Spleen (tissue), 11 donors: ENCODE data around the gene FBXO10. TPM values are rescaled to one million over a fixed set of nuclear protein-coding genes. Genes with fewer than 3 reads are reported as not detected.
A peak's percentile ranks its signal among the peaks of the same experiment; 100 is the strongest.

Experiments
- DNase-seq: peaks from one replicate; pipeline ENCODE4 v3.0.0-alpha.2; 2020
- H3K27ac ChIP-seq, 8 donors: fragments of 200-600 bp; sonication (generic) in 7 of 8; 1 replicate in 4 of 8; 2 replicates in 4 of 8; pipeline versions ENCODE4 v1.5.0 to v1.8.0; 2016 to 2021; ENCODE audit warnings: inconsistent platforms in 4 of 8, mild to moderate bottlenecking in 4 of 8, moderate library complexity in 1 of 8
- H3K27me3 ChIP-seq, 7 donors: fragments of 200-600 bp; sonication (generic) in 6 of 7; replicated peaks in 1 of 7; 1 replicate in 4 of 7; 2 replicates in 3 of 7; pipeline versions ENCODE4 v1.5.0 to v1.8.0; 2016 to 2021; ENCODE audit warnings: inconsistent platforms in 3 of 7, mild to moderate bottlenecking in 1 of 7
- H3K36me3 ChIP-seq, 6 donors: fragments of 200-600 bp; sonication (generic) in 5 of 6; 1 replicate in 4 of 6; 2 replicates in 2 of 6; pipeline versions ENCODE4 v1.5.0 to v1.8.0; 2016 to 2021; ENCODE audit warnings: inconsistent platforms in 2 of 6
- H3K4me1 ChIP-seq, 6 donors: fragments of 200-600 bp; sonication (generic) in 5 of 6; 1 replicate in 3 of 6; 2 replicates in 3 of 6; pipeline versions ENCODE4 v1.5.0 to v1.8.0; 2016 to 2021; ENCODE audit warnings: inconsistent platforms in 3 of 6
- H3K4me3 ChIP-seq, 8 donors: fragments of 200-600 bp; sonication (generic) in 7 of 8; 1 replicate in 4 of 8; 2 replicates in 4 of 8; pipeline versions ENCODE4 v1.5.0 to v1.8.0; 2016 to 2021; ENCODE audit warnings: inconsistent platforms in 4 of 8, mild to moderate bottlenecking in 4 of 8, moderate library complexity in 2 of 8
- H3K9me3 ChIP-seq, 8 donors: fragments of 200-600 bp; sonication (generic) in 7 of 8; 1 replicate in 4 of 8; 2 replicates in 4 of 8; pipeline versions ENCODE4 v1.5.0 to v1.8.0; 2016 to 2021; ENCODE audit warnings: inconsistent platforms in 4 of 8
- CTCF ChIP-seq, 11 experiments: fragments of 200-600 bp in 7 of 11; fragments of 450-650 bp in 4 of 11; sonication (generic) in 4 of 11; IDR thresholded peaks in 8 of 11; conservative IDR thresholded peaks in 3 of 11; 1 replicate in 7 of 11; 2 replicates in 4 of 11; pipeline versions ENCODE4 v1.4.0 to v1.8.0; 2016 to 2021; ENCODE audit warnings: antibody characterized with exemption in 11 of 11, inconsistent platforms in 4 of 11, mild to moderate bottlenecking in 1 of 11
- POLR2A ChIP-seq, 3 donors: fragments of 450-650 bp; IDR thresholded peaks; one replicate each; pipeline ENCODE4 v1.5.1; 2017; ENCODE audit warnings: antibody characterized with exemption in 3 of 3, mild to moderate bottlenecking in 1 of 3
- POLR2AphosphoS5 ChIP-seq, 3 donors: sonication (generic); formaldehyde crosslinking; IDR thresholded peaks; one replicate each; pipeline ENCODE4 v1.5.1; 2017; ENCODE audit warnings: antibody characterized with exemption in 3 of 3
- WGBS, 5 donors: extraction: QIAGEN DNeasy Blood & Tissue Kit in 3 of 5; methylation state at CpG; one replicate each; pipeline versions ENCODE4 v1.1.5 to v1.1.7; 2013 to 2018; 5-methylcytosine and 5-hydroxymethylcytosine counted together
- intact Hi-C: fragments of 100-400 bp; cut with DNase I; formaldehyde crosslinking; loops from one replicate; pipeline ENCODE4 v1.15.0; 2023; ENCODE audit warnings: low total_unique reads
- polyA plus RNA-seq, 3 donors: library from polyadenylated mRNA; stranded (reverse); fragments of 200-250 nt; gene quantifications; one replicate each; pipeline ENCODE4 v1.2.1, GENCODE V29; 2013
- total RNA-seq, 7 donors: library from RNA; depleted of rRNA in 3 of 7; stranded (reverse); fragments of >200 nt in 3 of 7; fragmentation: NEBNext Ultra II Directional in 4 of 7; extraction: Animal tissue kit (Norgen Biotek cat#: 25700) in 4 of 7; gene quantifications; one replicate each; pipeline versions ENCODE4 v1.1.0 to v1.2.1, GENCODE V29; 2016 to 2021
- donor health status: healthy with polysubstance abuse.
- donor health status: DM: no; HTN: no; CAD: no; lungs with moderate emphysema.
- donor health status: DM: no; HTN: no; CAD: no.
- donor health status: Bipolar disorder and iron deficiency.
- donor health status: healthy.
- donor health status: DM: no; HTN: no; CAD: no.
- donor health status: DM: yes; HTN: yes; CAD: no.

Gene FBXO10
- total and polyA plus RNA-seq, 10 donors, result 3.2 to 36.9 (median 18.6) TPM

GRCh38 chr9:37501957-37502596, 74.1 kb downstream of the FBXO10 start:
- peaks cover 0 to 29% (median 3%) of the 10 kb centered on the region in 6 donors for H3K4me1 ChIP-seq
- TF ChIP-seq CTCF (IDR thresholded peaks at IDR 0.05 in 8 of 11, conservative IDR thresholded peaks at IDR 0.05 in 3 of 11) (no peak), POLR2AphosphoS5 (IDR thresholded peaks at IDR 0.05) (no peak), POLR2A (IDR thresholded peaks at IDR 0.05) (no peak)
- WGBS, 5 donors, result 60 to 86% (median 62%) methylated on average over 2 of the region's 2 CpGs
- no peak for DNase-seq
- intact Hi-C loops, result no loop called here
- H3K27ac ChIP-seq, result peak overlapping the region in 5 of 8 donors; percentile 5 to 51 (median 25)
- H3K9me3 ChIP-seq, result no peaks in the 10 kb centered on the region
- H3K36me3 ChIP-seq, result peaks cover 0 to 93% (median 70%) of the 10 kb centered on the region in 6 donors
- no peaks in the 10 kb centered on the region for H3K27me3 ChIP-seq
- no peak overlapping the region for H3K4me3 ChIP-seq

DNA sequence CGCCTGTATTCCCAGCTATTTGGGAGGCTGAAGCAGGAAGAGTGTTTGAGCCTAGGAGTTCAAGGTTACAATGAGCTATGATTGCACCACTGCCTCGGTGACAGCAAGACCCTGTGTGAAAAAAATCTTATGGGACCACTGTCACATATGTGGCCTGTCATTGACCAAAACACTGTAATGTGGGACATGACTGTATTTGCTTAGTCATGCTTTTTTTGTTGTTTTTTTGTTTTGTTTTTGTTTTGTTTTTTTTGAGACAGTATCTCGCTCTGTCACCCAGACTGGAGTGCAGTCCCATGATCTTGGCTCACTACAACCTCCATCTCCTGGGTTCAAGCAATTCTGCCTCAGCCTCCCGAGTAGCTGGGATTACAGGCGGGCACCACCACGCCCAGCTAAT, 76.9 kb downstream of the FBXO10 start:
- intact Hi-C loops, result no loop called here
- 87 to 100% (median 95%) methylated on average over 6 of the region's 6 CpGs for WGBS, 5 donors
- Histone ChIP-seq H3K27me3 (no peaks in the 10 kb centered on the region), H3K9me3 (no peaks in the 10 kb centered on the region), H3K27ac (no peak overlapping the region), H3K4me1 (peaks cover 0 to 23% (median 3%) of the 10 kb centered on the region in 6 donors), H3K4me3 (no peak overlapping the region), H3K36me3 (peaks cover 0 to 99% (median 87%) of the 10 kb centered on the region in 6 donors)
- TF ChIP-seq POLR2A (IDR thresholded peaks at IDR 0.05), result no peak
- no peak for TF ChIP-seq POLR2AphosphoS5 (IDR thresholded peaks at IDR 0.05)
- no peak for TF ChIP-seq CTCF (IDR thresholded peaks at IDR 0.05 in 8 of 11, conservative IDR thresholded peaks at IDR 0.05 in 3 of 11)
- no peak for DNase-seq

- no peak for DNase-seq
- Histone ChIP-seq H3K4me1 (peaks cover 0 to 15% (median 0%) of the 10 kb centered on the region in 6 donors), H3K27me3 (no peaks in the 10 kb centered on the region), H3K9me3 (no peaks in the 10 kb centered on the region), H3K36me3 (peaks cover 0 to 100% (median 88%) of the 10 kb centered on the region in 6 donors), H3K4me3 (no peak overlapping the region), H3K27ac (no peak overlapping the region)
- 54 to 97% (median 69%) methylated on average over 3 of the region's 3 CpGs for WGBS, 5 donors
- intact Hi-C loops, result no loop called here
- TF ChIP-seq POLR2AphosphoS5 (IDR thresholded peaks at IDR 0.05), result no peak
- no peak for TF ChIP-seq POLR2A (IDR thresholded peaks at IDR 0.05)
- no peak for TF ChIP-seq CTCF (IDR thresholded peaks at IDR 0.05 in 8 of 11, conservative IDR thresholded peaks at IDR 0.05 in 3 of 11)
These were observed 77.7 kb downstream of the FBXO10 start for GRCh38 chr9:37498457-37498856.

DNA sequence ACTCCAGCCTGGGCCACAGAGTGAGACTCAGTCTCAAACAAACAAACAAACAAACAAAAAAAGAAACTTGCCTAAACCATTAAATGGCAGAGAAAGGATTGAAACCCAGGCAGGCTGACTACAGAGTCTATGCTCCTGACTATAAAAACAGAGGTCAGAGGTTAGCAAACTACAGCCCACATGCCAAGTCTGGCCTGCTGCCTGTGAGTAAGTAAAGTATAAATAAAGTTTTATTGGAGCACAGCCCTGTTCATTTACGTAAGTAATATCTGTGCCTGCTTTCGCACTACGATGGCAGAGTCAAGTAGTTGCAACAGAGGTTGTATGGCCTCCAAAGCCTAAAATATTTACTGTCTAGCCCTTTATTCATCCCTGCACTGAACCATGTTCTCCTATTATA, 78.9 kb downstream of the FBXO10 start:
- intact Hi-C loops, result no loop called here
- Histone ChIP-seq H3K4me1 (peaks cover 0 to 13% (median 0%) of the 10 kb centered on the region in 6 donors), H3K4me3 (no peak overlapping the region), H3K36me3 (peaks cover 1 to 100% (median 89%) of the 10 kb centered on the region in 6 donors), H3K27me3 (no peaks in the 10 kb centered on the region), H3K9me3 (no peaks in the 10 kb centered on the region), H3K27ac (no peak overlapping the region)
- no peak for TF ChIP-seq CTCF (IDR thresholded peaks at IDR 0.05 in 8 of 11, conservative IDR thresholded peaks at IDR 0.05 in 3 of 11)
- TF ChIP-seq POLR2A (IDR thresholded peaks at IDR 0.05), result no peak
- TF ChIP-seq POLR2AphosphoS5 (IDR thresholded peaks at IDR 0.05), result no peak
- no peak for DNase-seq
- WGBS, 5 donors, result 93 to 100% (median 98%) methylated on average over 3 of the region's 3 CpGs
